Activated CD4-positive, alpha-beta T cell treated with anti-CD3 and anti-CD28 coated beads, Interleukin-2, amount 50 U/mL, for 1 hour (primary cell): Measurements from ENCODE around the gene PRR5L.

Experiments
- DNase-seq: peaks from one replicate; pipeline ENCODE4 v3.0.0-alpha.2; 2020

The PRR5L gene

DNA sequence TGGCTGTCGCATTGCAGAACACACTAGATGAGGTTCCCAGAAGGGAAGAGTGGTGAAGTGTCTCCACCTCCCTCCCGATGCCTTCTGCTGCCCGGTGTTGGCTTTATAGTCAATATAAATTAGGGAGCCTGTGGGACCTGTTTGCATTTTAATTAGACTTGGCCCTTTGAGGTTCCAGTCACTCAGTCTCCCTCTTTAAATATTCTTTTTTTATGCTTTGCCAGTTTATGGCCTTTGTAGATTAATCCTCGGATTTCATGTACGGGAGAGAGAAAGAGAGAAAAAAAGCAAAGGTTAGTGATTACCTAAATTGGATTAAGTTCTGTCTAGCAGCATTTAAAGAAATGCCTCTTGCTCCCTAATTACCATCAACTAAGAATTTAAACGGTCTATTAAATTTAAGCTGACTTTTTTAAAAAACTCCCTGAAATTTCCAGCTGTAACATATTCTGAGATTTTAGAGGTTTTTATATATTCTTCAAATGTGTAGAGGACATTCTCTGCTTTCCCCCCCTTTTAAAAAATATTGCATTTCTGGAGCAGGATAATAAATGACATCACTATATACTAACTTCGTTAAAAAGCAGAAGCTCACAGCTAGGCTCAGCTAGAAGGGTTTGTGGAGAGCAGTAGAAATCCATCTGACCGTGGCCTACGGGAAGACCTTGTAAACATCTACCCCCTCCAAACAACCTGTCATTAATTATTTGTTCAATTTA lies 84.4 kb downstream of the PRR5L start:
- no peak for DNase-seq

DNA sequence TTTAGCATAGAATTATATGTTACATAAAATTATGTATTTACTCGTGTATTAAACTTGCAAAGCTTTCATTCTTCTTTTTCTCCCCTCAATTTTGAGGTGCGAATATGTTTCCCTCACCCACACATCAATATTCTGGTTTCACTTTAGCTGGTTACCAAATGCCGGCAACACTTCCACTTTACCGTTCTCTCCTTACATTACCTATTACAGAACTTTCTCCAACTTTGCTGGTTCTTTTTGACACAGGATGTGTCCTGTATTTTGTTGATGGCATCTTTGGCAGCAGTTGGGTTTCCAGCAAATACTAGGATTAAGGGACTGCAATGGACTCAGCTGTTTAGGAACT lies 84.9 kb downstream of the PRR5L start:
- no peak for DNase-seq

DNA sequence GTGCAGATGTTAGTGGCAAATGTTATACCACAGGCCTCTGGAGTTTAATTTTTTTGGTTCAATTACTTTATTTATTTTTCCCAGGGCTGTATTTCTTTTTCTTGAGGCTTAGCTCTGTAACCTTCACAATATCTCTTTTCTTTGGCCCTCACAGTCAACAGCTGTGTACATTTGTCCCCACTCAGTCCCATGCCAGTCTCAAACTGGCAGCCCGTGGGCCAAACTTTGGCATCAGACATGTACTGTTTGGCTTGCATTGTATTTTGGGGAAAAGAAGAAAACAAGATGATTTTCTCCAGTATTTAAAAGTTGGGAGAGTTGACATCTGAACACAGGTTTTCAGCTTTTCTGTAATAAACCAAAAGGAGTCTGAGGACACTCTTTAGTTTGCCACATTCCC lies 87.1 kb downstream of the PRR5L start:
- no peak for DNase-seq

DNA sequence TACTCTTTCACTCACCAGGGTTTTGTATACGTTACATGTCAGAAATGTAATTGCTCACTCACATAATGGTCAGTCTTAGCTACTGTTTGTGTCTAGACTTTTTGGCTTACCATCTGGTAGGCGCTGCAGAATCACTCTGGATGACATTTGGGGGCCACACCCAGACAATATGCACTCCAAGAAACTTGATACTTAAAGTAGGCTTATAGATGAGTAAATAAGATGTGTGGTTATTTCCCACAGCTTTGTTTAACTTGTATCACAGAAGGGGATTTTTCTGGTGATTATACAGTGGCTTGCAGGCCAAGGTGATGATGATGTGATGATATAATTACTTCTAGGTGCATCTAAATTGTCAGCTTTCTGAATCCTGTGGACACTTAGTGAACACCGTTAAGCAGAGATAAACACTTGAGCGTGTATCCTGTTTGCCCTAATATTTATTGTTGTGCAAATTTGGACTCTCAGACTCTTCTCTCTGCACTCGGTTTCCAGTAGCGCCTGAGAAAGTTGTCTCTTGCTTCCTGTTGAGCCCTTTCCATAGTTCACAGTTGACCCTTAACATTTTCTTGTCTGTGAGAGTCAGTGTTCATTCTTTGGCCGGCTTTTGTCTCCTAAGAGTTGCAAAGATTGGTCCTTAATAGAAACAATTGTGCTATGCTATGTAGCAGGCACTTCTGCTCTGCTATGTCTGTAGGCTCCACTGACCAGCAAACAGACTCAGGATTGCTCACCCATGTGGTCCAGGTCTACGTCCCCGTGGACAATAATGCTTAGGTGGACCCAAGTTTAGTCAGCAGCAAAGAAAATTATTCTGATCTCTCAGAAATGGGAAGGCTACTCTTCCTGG lies 89.3 kb downstream of the PRR5L start:
- no peak for DNase-seq

DNA sequence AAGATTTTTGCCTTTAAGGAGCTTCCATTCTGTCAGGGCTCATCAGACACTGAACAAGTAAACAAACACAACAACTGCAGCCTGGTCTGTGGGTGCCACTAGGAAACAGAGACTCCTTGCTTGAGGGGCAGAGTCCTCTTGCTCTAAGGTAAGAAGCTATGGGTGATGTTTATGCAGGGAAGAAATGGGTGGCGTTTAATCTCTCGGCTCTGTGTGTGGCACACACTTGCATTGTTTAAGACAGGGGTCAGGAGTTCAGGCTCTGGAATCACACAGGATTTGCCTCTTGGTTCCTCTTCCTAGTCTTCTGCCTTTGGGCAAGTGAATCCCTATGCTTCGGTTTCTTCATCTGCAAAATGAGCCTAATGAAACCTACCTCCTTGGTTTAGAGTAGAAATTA lies 90.3 kb downstream of the PRR5L start:
- DNase-seq: no peak

DNA sequence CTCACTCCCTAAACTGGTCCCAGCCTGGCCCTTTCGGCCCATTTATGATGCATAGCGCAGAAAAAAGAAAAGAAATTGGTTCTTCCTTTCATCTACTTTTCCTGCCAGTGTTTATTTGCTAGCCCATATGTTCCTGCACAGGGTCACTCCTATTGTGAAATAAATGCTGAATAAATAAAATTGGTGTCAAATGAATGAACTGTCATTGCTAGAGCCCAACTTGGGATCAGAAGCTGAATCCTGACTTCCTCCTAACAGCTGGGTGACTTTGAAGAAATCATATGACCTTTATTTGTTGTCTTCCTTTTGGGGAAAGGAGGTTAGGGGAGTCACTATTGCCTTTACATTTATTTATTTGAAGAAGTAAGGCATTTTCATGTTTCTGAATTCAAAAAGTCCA lies 92.0 kb downstream of the PRR5L start:
- no peak for DNase-seq

DNA sequence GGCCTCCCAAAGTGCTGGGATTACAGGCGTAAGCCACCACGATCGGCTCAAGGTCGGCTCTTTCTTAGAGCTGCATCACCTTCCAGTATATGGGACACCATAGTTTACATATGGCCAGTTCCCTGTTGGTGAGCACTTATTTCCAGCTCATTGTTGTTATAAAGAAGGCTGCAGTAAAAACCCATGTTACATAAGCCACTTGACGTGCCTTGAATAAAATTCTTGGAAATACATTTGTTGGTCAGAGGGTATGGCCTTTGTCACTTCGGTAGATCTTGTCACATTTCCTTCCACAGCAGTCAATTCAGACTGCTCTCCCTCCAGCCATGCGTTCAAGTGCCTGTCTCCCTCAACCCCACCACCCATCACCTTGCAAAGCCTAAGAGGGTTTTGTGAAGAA lies 92.9 kb downstream of the PRR5L start:
- no peak for DNase-seq

DNA sequence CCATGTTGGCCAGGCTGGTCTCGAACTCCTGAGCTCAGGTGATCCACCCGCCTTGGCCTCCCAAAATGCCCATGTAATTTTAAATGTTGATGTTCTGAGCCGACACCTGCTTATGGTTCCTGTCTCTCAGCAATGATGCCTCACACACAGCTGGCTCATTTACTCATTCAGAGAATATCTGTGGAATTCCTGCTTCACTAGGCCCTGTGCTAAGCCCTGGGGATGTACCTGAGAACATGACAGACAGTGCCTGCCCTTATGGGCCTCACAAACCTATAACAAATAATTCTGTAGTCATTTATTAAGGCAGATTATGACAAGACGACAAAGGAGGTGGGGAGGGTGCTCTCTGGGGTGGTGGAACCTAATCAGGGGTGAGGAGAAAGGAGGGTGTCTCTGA lies 93.7 kb downstream of the PRR5L start:
- no peak for DNase-seq

DNA sequence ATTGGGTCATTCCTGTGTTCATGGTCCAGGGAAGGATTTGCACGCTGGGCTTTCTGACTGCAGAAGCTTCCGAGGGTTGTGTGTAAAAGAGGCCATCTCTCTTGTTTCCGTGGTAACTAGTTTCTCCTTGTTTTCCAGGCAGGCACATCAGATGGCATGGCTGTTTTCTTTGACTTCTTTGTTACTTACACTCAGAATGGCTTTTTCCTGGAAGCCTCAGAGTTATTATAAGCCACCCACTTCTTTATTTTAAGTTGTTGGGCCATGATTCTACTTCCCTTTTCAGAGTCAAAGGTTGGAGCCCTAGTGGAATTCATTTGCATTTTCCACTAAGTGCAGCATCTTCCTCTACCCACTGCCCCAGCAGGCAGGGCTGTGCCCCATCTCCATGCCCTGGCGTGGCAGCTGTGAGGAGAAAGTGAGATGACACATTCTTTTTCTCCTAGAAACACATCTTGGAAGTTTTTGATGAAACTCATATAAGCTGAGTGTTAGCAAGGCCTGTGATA lies 94.9 kb downstream of the PRR5L start:
- no peak for DNase-seq

DNA sequence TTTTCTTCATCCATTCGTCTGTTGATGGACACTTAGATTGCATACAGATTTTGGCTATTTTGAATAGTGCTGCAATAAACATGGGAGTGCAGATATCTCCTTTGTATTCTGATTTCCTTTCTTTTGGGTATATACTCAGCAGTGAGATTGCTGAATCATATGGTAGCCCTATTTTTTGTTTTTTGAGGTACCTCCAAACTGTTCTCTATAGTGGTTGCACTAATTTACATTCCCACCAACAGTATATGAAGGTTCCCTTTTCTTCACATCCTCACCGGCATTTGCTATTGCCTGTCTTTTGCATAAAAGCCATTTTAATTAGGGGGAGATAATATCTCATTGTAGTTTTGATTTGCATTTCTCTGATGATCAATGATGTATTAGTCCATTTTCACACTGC lies 96.1 kb downstream of the PRR5L start:
- DNase-seq: no peak

DNA sequence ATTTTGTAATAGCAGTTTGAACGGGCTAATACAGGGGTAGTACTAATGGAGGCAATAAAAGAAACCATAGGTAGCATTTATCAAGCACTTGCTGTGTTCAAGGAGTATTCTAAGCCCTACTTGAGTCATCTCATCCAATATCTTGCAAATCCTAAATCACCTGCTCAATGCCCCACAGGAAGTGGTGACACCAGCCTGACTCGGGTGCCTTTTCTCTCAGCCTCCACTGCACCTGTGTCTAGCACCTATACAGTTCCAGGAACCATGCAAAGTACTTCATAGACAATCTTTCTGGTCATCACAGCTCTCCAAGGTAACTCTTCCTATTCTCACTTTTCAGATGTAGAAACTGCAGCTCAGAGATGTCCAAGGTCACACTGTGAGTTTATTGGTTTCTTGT lies 98.0 kb downstream of the PRR5L start:
- no peak for DNase-seq

DNA sequence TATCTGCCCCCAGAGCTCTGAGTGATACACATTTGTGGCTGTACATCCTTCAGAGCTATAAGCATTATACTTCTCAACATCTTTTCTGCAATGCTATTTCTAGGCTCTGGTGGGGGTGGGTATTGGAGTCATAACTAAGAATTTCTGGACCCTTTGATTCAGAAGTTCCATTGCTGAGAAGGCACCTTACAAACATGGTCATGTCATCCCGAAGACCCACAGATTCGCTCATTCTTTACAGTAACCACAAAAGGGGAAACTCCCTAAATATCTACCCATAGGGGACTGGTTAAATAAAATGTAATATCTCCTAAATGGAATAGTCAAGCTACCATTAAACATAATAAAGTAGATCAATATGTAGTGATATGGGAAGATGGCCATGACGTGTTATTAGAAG lies 98.8 kb downstream of the PRR5L start:
- no peak for DNase-seq

DNA sequence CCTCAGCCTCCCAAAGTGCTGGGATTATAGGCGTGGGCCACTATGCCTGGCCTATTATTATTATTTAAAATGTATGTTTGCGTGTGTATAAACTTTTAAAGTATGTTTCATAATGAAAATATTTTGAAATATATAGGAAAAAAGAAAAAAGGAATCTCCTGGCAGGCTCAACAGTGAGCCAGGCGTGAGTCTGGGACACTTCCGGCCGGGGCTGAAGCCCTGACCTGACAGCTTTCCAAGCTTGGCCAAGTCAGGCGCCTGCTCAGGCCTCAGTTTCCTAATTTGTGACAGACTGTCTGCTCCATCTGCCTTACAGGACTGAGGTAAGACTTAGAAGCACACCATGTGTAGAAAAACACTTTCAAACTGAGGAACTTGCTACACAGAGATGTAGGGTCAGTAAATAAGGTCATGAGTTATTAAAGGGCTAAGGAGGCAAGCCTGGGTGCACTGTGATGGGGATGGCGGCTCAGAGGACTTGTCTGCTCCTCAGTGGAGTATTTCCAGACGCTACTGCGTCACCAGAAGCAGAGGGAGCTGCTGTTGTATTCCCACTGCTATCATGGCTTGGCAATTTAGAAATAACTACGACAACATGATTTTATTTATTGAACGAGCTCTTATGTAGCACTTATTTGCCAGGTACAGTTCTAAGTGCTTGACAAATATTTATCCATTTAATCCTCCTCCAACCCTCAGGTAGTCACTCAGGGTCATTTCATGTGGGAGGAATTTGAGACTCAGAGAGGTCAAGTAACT lies 100.1 kb downstream of the PRR5L start:
- DNase-seq: no peak

DNA sequence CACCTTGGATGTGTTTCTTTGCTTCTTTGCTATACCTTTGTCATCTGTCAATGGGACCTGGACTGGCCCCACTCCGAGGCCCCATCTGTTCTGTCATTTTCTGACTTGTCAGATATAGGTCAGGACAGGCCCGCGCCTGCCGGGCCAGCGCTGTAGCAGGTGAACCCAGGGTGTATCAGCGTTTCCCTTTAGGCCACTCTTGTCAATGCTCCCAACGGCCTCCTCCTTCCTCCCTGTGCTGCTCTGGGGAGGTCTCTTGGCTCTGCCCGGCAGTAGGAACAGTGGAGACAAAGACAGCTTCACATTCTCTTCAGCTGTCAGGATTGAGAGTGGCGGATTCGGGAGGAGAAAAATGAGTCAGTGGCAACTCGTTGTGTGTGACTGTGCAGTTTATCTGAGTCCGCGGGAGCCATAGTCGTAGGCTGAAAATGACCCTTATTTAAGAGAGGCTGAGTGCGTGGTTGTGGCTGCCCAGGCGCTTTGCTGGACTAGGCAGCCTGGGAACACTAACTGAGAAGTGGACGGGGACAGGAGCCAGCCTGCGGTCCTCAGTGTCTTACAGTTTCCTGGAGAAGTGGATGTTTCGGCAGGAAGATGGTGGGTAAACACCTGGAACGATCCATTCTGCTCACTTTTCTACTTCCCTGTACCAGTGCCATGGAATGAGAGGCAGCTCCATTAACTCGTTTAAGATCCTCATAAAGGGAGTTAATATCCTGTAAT lies 102.3 kb downstream of the PRR5L start:
- DNase-seq: no peak

DNA sequence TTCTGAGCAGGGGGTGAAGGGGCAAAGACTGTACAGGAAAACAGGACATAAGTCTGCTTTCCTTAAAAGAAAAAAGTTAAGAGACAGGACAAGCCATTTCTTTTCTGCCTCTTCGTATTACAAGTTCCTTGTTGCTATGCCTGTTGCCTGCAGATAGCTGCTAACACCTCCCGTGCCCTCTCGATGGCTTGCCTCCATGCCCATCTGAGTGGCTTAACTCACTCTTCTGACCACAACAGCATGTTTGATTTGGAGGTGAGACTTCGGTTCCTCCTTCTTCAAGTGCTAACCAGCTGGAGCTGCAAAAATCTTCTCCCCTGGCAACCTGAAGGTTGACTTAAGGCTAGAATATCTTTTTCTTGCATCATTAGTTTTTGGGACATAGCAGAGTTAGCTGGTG lies 103.1 kb downstream of the PRR5L start:
- DNase-seq: no peak

DNA sequence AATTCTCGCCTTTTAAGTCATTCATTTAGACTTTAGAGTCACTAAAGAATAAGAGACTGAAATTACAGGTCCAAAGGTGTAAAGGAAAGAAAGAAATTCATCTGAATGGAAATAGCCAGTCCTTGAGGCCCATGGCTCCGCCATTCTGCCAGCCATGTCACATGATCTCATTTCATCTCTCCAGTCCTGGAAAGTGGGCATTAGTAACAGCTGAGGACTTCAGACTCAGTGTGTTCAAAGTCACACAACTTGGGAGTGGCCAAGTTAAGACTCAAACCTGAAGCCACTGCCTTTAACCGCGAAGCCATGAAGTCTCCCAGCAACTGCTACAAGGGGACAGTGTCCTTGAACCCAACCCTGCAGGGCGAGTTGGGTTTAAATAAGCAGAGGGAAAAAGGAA lies 103.7 kb downstream of the PRR5L start:
- DNase-seq: no peak

DNA sequence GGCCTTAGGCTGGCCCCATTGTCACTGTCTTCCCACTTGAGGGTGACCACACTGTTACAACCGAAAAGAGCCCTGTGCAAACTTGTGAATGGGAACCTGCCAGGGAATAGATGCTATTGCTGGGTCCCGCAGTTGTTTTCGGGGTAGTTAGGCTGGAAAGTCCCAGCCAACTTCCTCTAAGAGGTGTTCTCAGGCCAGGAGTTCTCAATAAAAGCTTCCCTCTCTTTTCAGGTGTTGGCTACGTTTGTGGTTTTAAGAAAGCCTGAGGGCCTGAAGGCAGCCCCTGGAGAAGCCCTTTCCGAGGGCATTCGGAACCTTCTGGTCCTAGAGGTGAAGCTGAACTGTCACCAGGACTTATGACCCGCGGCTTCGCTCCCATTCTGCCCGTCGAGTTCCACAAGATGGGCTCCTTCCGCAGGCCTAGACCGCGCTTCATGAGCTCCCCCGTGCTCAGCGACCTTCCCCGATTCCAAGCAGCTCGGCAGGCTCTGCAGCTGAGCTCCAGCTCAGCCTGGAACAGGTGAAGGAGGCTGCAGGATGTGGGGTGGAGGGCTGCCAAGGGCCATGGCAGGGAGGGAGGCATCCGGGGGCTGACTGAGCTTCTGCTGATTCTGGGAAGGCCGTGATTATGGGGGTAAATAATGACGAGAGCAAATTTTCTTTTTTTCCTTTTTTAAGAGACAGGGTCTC lies 104.8 kb downstream of the PRR5L start:
- no peak for DNase-seq

DNA sequence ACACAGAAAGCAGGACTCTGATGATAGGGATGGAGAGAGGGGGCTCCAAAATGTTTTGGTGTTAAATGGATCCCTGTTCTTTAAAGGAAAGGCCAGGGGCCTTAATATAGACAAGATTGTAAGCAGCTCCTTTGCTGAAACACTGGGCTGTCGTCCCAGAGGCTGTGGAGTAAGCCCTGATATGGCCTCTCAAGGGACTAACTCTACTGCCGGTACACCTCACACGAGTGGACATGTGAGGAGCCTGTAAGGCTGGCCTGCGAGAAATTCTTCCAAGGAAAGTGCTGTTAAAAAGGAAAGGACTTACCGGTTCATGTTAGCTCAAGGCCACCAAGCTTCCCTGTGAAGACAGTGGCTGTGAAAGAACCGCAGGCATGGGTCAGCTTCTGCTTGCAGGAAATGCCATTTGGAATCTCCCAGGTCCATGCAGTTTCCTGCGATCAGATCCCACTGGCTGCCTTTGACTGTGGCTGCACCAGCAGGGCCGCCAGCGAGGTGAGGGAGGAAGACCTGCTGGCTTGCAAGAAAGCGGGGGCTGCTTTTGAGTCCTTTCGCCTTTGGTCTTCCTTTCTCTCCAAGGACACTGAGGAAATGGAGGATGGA lies 106.6 kb downstream of the PRR5L start:
- no peak for DNase-seq

DNA sequence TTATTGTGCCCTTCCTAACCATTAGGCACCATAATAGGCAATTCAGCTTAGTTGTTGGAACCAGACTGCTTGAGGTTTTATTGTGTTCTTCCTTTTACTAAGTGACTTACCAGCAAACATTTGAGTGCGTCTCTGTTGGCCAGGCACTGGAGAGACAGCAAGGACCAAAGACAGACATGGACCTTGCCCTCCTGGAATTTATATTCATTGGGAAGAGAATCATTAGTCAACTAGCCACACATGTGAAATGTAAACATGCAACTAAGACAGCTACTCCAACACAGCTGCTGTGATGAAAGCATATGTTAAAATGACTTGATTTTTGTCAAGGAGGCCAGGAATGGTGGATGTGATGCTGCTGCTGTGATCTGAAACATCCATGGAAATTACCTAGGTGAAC lies 107.6 kb downstream of the PRR5L start:
- DNase-seq: no peak

DNA sequence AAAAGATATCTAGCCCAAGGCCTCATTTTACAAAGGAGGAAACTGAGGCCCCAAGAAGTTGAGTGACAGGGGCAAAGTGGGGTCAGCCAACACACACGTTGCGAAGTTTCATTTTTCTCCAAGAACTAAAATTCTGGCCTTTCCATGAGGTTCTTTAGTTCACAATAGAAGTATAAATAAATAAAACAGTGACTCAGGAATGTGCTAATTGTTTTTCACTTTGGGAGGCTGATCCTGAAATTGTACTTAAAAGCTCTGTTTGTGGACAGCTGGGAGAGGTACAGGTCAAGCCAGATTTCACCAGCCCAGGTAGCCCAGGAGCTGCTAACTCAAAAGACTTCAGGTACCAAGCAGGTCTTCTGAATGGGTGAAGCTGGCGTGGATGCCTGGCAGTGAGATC lies 108.7 kb downstream of the PRR5L start:
- no peak for DNase-seq

DNA sequence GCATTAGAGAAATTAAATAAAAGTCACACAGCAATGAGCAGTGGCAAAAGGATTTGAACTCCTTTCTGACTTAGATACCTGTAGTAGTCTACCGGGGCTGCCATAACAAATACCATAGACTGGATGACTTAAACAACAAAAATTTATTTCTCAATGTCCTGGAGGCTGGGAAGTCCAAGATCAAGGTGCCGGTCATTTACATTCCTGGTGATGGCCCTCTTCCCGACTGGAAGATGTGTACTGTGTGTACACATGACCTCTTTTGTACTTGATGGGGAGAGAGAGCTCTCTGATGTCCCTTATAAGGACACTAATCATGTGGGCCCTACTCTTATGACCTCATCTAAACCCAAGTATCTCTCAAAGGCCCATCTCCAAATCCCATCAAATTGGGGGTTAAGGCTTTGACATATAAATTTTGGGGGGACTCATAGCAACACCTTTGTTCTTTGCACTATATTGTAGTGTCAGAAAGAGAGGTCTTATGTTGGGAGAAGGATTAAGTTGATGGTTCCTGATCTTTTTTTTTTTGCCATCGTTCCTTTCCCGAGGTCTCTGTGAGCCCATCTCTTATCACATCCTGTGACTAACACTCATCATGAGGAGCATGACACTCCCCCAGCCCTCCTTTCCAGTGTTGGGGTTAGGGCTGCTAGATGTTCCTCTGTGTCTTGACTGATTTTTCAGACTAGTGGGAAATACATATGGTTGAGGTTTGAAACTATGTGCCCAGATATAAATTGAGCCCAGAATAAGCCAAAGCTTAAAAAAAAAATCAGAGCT lies 109.7 kb downstream of the PRR5L start:
- DNase-seq: no peak
